Measurements from ENCODE around the gene KRTCAP3. TPM values are rescaled to one million over a fixed set of nuclear protein-coding genes. Genes with fewer than 3 reads are reported as not detected.

The KRTCAP3 gene, protein sequence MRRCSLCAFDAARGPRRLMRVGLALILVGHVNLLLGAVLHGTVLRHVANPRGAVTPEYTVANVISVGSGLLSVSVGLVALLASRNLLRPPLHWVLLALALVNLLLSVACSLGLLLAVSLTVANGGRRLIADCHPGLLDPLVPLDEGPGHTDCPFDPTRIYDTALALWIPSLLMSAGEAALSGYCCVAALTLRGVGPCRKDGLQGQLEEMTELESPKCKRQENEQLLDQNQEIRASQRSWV
- 10 to 100 TPM in 1 of 4 donors, 1 to 10 TPM in 1, not detected in 2; 3.6 to 18.1 TPM for total RNA-seq

GRCh38 chr2:27441958-27442919 lies at the start of gene KRTCAP3:
Gene KRTCAP3 (plus strand): TSS chr2:27442381. CDS start chr2:27442413, 32 bp downstream.
- Histone ChIP-seq H3K4me1 (peaks cover 0 to 14% (median 0%) of the 10 kb centered on the region in 4 donors), H3K27ac (peak within 1 kb of the TSS in 3 of 4 donors; percentile 28 to 73 (median 53)), H3K36me3 (peaks cover 2 to 93% (median 33%) of the 10 kb centered on the region in 3 donors), H3K27me3 (no peaks in the 10 kb centered on the region), H3K9me3 (no peaks in the 10 kb centered on the region), H3K4me3 (peak within 1 kb of the TSS in 1 of 4 donors; percentile 32)
- WGBS, 2 donors, result 45 to 49% methylated on average over 30 to 74 of the region's 80 CpGs
- DNase-seq (ENCODE audit: low spot score in 2 of 2), result no peak
- TF ChIP-seq EP300 (IDR thresholded peaks at IDR 0.05), result no peak
- TF ChIP-seq, protein P1, sequence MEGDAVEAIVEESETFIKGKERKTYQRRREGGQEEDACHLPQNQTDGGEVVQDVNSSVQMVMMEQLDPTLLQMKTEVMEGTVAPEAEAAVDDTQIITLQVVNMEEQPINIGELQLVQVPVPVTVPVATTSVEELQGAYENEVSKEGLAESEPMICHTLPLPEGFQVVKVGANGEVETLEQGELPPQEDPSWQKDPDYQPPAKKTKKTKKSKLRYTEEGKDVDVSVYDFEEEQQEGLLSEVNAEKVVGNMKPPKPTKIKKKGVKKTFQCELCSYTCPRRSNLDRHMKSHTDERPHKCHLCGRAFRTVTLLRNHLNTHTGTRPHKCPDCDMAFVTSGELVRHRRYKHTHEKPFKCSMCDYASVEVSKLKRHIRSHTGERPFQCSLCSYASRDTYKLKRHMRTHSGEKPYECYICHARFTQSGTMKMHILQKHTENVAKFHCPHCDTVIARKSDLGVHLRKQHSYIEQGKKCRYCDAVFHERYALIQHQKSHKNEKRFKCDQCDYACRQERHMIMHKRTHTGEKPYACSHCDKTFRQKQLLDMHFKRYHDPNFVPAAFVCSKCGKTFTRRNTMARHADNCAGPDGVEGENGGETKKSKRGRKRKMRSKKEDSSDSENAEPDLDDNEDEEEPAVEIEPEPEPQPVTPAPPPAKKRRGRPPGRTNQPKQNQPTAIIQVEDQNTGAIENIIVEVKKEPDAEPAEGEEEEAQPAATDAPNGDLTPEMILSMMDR (IDR thresholded peaks at IDR 0.05), result peak in 1 of 5 experiments; percentile 11
- TF ChIP-seq POLR2A (IDR thresholded peaks at IDR 0.05), result no peak

DNA sequence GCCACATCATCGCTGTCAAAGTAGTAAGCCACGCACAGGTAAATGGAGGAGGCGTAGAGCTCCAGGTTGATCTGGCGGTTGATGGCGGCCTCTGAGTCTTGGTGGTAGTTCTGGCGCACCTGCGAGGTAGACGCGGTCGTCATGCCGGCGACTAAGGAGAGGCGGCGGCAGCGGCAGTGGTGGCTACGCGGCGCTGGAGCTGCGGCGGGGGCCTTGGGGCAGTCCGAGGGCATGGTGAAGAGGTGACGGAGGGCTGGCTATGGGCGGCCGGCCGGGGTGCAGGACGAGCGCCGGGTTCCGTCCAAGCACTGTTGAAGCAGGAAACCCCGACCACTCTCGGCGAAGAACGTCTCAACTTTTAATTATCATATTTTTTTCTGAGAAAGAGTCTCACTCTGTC lies 49.0 kb upstream of the KRTCAP3 start:
- DNase-seq (ENCODE audit: low spot score in 2 of 2), result no peak
- Histone ChIP-seq H3K4me1 (no peaks in the 10 kb centered on the region), H3K27me3 (no peaks in the 10 kb centered on the region), H3K27ac (no peak overlapping the region), H3K4me3 (no peak overlapping the region), H3K36me3 (peaks cover 0 to 10% (median 0%) of the 10 kb centered on the region in 3 donors), H3K9me3 (no peaks in the 10 kb centered on the region)
- WGBS, 2 donors, result 97 to 98% methylated on average over 33 of the region's 33 CpGs
- TF ChIP-seq POLR2A (IDR thresholded peaks at IDR 0.05) (no peak), EP300 (IDR thresholded peaks at IDR 0.05) (no peak)

DNA sequence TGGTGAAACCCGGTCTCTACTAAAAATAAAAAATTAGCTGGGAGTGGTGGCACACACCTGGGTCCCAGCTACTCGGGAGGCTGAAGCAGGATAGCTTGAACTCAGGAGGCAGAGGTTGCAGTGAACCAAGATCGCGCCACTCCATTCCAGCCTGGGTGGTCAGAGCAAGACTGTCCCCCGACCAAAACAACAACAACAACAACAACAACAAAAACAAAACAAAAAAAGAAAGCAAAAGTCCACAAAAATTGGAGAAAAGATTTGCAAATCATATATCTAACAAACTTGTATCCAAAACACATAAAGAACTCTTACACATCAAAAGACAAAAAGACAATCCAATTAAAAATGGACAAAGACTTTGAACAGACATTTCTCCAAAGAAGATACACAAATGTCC lies 43.2 kb upstream of the KRTCAP3 start:
- no peak for DNase-seq (ENCODE audit: low spot score in 2 of 2)
- Histone ChIP-seq H3K4me1 (peaks cover 0 to 3% (median 1%) of the 10 kb centered on the region in 4 donors), H3K4me3 (no peak overlapping the region), H3K27ac (no peak overlapping the region), H3K36me3 (no peaks in the 10 kb centered on the region), H3K9me3 (no peaks in the 10 kb centered on the region), H3K27me3 (no peaks in the 10 kb centered on the region)
- TF ChIP-seq POLR2A (IDR thresholded peaks at IDR 0.05) (no peak), EP300 (IDR thresholded peaks at IDR 0.05) (no peak)
- TF ChIP-seq, protein P1 (IDR thresholded peaks at IDR 0.05), result no peak
- WGBS, 2 donors, result 97 to 98% methylated on average over 5 of the region's 5 CpGs

DNA sequence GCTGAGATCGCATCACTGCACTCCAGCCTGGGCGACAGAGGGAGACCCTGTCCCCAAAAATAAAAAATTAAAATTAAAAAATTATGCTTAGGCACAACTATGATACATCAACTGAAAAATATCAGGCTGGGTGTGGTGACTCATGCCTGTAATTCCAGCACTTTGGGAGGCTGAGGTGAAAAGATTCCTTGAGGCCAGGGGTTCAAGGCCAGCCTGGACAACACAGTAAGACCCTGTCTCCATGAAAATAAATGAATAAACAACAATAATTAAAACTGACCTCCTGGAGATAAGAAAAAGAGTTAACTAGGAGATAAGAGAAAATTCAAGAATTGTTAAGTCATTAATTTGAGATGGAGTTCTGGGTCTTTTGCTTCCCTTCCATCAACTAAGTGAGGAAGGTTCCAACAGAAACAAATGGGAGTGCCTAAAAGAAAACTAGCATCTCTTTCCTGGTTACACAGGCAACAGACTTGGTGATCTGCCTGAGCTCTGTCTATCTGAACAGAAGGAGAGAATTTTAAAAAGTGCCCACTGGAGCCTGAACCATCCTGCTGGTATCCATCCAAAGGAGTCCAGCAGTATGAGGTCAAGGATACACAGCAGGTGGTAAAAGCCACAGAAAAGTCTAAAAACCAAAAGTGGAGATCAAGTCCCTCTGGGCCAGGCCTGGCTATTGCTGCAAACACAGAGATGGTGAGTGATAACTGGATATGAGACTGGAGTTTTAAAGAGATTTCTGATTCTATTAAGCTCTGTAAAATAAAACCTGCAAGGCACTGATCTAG lies 41.6 kb upstream of the KRTCAP3 start:
- H3K27ac ChIP-seq, result no peak overlapping the region
- DNase-seq (ENCODE audit: low spot score in 2 of 2), result no peak
- TF ChIP-seq POLR2A (IDR thresholded peaks at IDR 0.05) (no peak), EP300 (IDR thresholded peaks at IDR 0.05) (no peak)
- TF ChIP-seq, protein P1 (IDR thresholded peaks at IDR 0.05), result no peak
- no peak overlapping the region for H3K4me3 ChIP-seq
- WGBS, 2 donors, result 97 to 98% methylated on average over 2 of the region's 2 CpGs
- H3K9me3 ChIP-seq, result no peaks in the 10 kb centered on the region
- no peaks in the 10 kb centered on the region for H3K27me3 ChIP-seq
- H3K36me3 ChIP-seq, result peaks cover 0 to 6% (median 0%) of the 10 kb centered on the region in 3 donors
- peaks cover 0 to 3% (median 1%) of the 10 kb centered on the region in 4 donors for H3K4me1 ChIP-seq
